ENCODE results near the gene ANXA3. TPM values are rescaled to one million over a fixed set of nuclear protein-coding genes. Genes with fewer than 3 reads are reported as not detected.
A peak's percentile ranks its signal among the peaks of the same experiment; 100 is the strongest.

Gene ANXA3
- total and polyA plus RNA-seq, 2 experiments from 2014 or later: 194 to 198 TPM

DNA sequence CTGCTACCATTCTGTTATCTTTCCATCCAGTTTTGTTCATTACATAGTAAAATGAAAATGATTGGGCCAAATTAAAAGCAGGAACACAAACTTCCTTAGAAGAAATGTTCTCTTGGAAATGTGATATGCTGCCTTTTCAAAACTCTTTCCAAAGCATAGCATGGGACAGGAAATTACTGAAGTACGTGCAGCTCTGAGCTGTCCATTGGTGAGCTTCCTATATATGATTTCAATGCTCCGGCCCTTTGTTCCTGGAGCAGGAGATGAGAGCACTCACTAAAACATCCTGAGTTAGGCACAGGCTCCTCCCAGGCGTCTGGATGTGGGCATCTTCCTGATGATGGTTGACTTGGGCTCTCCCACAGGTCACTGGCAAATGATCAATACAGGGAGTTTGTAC lies 33.0 kb upstream of the ANXA3 start:
- no peak overlapping the region for H3K4me3 ChIP-seq
- no peaks in the 10 kb centered on the region for H3K36me3 ChIP-seq (replicated peaks; ENCODE audit: insufficient read depth, low read depth)
- no peak overlapping the region for H3K4me2 ChIP-seq
- peaks cover 6% of the 10 kb centered on the region for H3K4me1 ChIP-seq (ENCODE audit: insufficient read depth)
- H3K9me3 ChIP-seq (ENCODE audit: low read depth): no peaks in the 10 kb centered on the region
- no peak overlapping the region for H2AFZ ChIP-seq
- H3K27me3 ChIP-seq: no peaks in the 10 kb centered on the region
- DNase-seq (ENCODE audit: low spot score): no peak
- H3K79me2 ChIP-seq: no peaks in the 10 kb centered on the region
- no peaks in the 10 kb centered on the region for H3K9me2 ChIP-seq (replicated peaks; ENCODE audit: insufficient read depth)
- no peak overlapping the region for H3K27ac ChIP-seq
- WGBS (ENCODE audit: low lambda C conversion rate, missing lambda C conversion rate): 81% methylated on average over 3 of the region's 3 CpGs
- TF ChIP-seq EZH2 (IDR thresholded peaks at IDR 0.05; ENCODE audit: borderline replicate concordance) (no peak), EZH2phosphoT487 (IDR thresholded peaks at IDR 0.05; ENCODE audit: low read depth, severe bottlenecking, unreplicated experiment) (no peak)
- TF ChIP-seq, protein P1, sequence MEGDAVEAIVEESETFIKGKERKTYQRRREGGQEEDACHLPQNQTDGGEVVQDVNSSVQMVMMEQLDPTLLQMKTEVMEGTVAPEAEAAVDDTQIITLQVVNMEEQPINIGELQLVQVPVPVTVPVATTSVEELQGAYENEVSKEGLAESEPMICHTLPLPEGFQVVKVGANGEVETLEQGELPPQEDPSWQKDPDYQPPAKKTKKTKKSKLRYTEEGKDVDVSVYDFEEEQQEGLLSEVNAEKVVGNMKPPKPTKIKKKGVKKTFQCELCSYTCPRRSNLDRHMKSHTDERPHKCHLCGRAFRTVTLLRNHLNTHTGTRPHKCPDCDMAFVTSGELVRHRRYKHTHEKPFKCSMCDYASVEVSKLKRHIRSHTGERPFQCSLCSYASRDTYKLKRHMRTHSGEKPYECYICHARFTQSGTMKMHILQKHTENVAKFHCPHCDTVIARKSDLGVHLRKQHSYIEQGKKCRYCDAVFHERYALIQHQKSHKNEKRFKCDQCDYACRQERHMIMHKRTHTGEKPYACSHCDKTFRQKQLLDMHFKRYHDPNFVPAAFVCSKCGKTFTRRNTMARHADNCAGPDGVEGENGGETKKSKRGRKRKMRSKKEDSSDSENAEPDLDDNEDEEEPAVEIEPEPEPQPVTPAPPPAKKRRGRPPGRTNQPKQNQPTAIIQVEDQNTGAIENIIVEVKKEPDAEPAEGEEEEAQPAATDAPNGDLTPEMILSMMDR (IDR thresholded peaks at IDR 0.05; ENCODE audit: poor library complexity): no peak
- no peaks in the 10 kb centered on the region for H4K20me1 ChIP-seq (ENCODE audit: insufficient read depth, poor library complexity, severe bottlenecking)

DNA sequence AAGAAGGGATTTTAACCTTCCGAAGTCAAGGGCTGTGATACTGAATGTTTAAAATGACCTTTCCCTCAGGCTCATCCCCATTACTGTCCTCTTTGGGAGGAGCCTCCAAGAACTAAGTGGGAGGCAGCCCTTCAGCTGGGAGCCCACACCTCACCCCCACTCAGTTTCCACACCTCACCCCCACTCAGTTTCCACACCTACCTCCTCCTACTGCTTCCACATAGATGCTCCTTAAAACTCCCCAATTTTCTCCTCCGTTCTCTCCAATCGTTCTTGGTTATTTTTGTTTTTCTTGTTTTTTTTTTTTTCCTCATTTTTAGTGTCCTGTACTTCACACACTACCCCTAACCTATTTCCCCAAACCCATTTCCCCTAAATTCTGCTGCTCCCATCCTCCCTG lies 31.6 kb upstream of the ANXA3 start:
- H3K27ac ChIP-seq: peak overlapping the region; percentile 36
- H3K4me3 ChIP-seq: no peak overlapping the region
- H3K9me2 ChIP-seq (replicated peaks; ENCODE audit: insufficient read depth): no peaks in the 10 kb centered on the region
- H2AFZ ChIP-seq: no peak overlapping the region
- DNase-seq (ENCODE audit: low spot score): no peak
- no peaks in the 10 kb centered on the region for H3K9me3 ChIP-seq (ENCODE audit: low read depth)
- no peaks in the 10 kb centered on the region for H3K27me3 ChIP-seq
- no peaks in the 10 kb centered on the region for H3K36me3 ChIP-seq (replicated peaks; ENCODE audit: insufficient read depth, low read depth)
- H4K20me1 ChIP-seq (ENCODE audit: insufficient read depth, poor library complexity, severe bottlenecking): no peaks in the 10 kb centered on the region
- H3K79me2 ChIP-seq: no peaks in the 10 kb centered on the region
- 82% methylated on average over 3 of the region's 3 CpGs for WGBS (ENCODE audit: low lambda C conversion rate, missing lambda C conversion rate)
- H3K4me1 ChIP-seq (ENCODE audit: insufficient read depth): peaks cover 3% of the 10 kb centered on the region
- TF ChIP-seq, protein P1 (IDR thresholded peaks at IDR 0.05; ENCODE audit: poor library complexity): no peak
- TF ChIP-seq EZH2 (IDR thresholded peaks at IDR 0.05; ENCODE audit: borderline replicate concordance): no peak
- no peak for TF ChIP-seq EZH2phosphoT487 (IDR thresholded peaks at IDR 0.05; ENCODE audit: low read depth, severe bottlenecking, unreplicated experiment)
- no peak overlapping the region for H3K4me2 ChIP-seq

DNA sequence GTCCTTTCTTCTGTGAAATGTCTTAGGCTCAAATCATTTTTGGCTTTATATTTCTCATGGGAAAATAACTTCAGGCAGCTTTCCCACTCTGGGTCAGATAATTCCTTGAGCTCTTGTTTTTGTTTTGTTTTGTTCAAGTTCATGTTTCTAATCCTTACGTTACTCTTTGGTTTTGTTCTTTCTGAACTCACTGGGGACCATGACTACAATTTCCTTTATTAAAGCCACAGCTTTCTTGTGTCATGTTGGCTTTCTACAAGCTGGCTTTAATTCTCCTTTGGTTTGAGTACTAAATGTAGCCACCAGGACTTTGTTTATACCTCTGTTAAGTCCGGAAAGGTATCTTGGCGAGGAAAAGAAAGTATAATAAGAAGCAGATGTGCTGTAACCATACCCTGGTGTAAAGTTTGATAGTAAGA lies 30.8 kb upstream of the ANXA3 start:
- H3K9me3 ChIP-seq (ENCODE audit: low read depth): no peaks in the 10 kb centered on the region
- no peak overlapping the region for H3K4me3 ChIP-seq
- H3K27me3 ChIP-seq: no peaks in the 10 kb centered on the region
- no peak for DNase-seq (ENCODE audit: low spot score)
- H3K9me2 ChIP-seq (replicated peaks; ENCODE audit: insufficient read depth): no peaks in the 10 kb centered on the region
- H3K4me1 ChIP-seq (ENCODE audit: insufficient read depth): peaks cover 3% of the 10 kb centered on the region
- TF ChIP-seq EZH2phosphoT487 (IDR thresholded peaks at IDR 0.05; ENCODE audit: low read depth, severe bottlenecking, unreplicated experiment) (peak; percentile 66), EZH2 (IDR thresholded peaks at IDR 0.05; ENCODE audit: borderline replicate concordance) (no peak)
- no peaks in the 10 kb centered on the region for H3K36me3 ChIP-seq (replicated peaks; ENCODE audit: insufficient read depth, low read depth)
- H3K27ac ChIP-seq: peak overlapping the region; percentile 36
- 49% methylated on average over 3 of the region's 3 CpGs for WGBS (ENCODE audit: low lambda C conversion rate, missing lambda C conversion rate)
- no peak overlapping the region for H3K4me2 ChIP-seq
- no peaks in the 10 kb centered on the region for H4K20me1 ChIP-seq (ENCODE audit: insufficient read depth, poor library complexity, severe bottlenecking)
- H2AFZ ChIP-seq: no peak overlapping the region
- no peaks in the 10 kb centered on the region for H3K79me2 ChIP-seq

DNA sequence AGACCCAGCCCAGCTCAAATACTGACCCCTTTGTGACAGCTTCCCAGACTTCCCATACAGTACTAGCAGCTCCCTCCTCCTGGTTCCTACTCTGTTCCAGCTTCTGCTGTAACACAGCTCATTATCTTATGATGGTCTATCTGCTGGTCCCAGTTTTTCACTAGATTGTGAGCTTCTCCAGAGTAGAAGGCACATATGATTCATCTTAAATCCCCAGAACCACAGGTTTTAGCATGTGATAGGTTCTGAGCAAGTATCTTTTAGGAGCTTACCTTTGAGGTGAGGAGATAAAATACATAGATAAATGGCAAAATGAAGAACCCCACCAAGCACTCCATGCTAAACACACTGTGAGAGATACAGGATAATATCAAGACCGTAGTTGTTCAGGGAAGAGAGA lies 27.6 kb upstream of the ANXA3 start:
- no peak for TF ChIP-seq EZH2phosphoT487 (IDR thresholded peaks at IDR 0.05; ENCODE audit: low read depth, severe bottlenecking, unreplicated experiment)
- no peak for TF ChIP-seq EZH2 (IDR thresholded peaks at IDR 0.05; ENCODE audit: borderline replicate concordance)
- TF ChIP-seq, protein P1 (IDR thresholded peaks at IDR 0.05; ENCODE audit: poor library complexity): no peak
- H3K4me3 ChIP-seq: no peak overlapping the region

More for the DNA sequence above, 27.6 kb upstream of the ANXA3 start:
- DNase-seq (ENCODE audit: low spot score): no peak
- Histone ChIP-seq H3K9me2 (replicated peaks; ENCODE audit: insufficient read depth) (no peaks in the 10 kb centered on the region), H4K20me1 (ENCODE audit: insufficient read depth, poor library complexity, severe bottlenecking) (no peaks in the 10 kb centered on the region), H3K4me1 (ENCODE audit: insufficient read depth) (no peaks in the 10 kb centered on the region), H3K9me3 (ENCODE audit: low read depth) (no peaks in the 10 kb centered on the region), H3K27ac (no peak overlapping the region), H3K79me2 (no peaks in the 10 kb centered on the region), H3K36me3 (replicated peaks; ENCODE audit: insufficient read depth, low read depth) (no peaks in the 10 kb centered on the region), H3K4me2 (no peak overlapping the region), H2AFZ (no peak overlapping the region), H3K27me3 (no peaks in the 10 kb centered on the region)
- 54% methylated on average over 1 of the region's 1 CpG for WGBS (ENCODE audit: low lambda C conversion rate, missing lambda C conversion rate)

Measured in hepatocyte (in vitro differentiated cells).